ENCODE data around the gene IRF4.

Gene IRF4

GRCh38 chr6:353642-354614 lies 37.6 kb upstream of the IRF4 start:
- TF ChIP-seq, protein P1, sequence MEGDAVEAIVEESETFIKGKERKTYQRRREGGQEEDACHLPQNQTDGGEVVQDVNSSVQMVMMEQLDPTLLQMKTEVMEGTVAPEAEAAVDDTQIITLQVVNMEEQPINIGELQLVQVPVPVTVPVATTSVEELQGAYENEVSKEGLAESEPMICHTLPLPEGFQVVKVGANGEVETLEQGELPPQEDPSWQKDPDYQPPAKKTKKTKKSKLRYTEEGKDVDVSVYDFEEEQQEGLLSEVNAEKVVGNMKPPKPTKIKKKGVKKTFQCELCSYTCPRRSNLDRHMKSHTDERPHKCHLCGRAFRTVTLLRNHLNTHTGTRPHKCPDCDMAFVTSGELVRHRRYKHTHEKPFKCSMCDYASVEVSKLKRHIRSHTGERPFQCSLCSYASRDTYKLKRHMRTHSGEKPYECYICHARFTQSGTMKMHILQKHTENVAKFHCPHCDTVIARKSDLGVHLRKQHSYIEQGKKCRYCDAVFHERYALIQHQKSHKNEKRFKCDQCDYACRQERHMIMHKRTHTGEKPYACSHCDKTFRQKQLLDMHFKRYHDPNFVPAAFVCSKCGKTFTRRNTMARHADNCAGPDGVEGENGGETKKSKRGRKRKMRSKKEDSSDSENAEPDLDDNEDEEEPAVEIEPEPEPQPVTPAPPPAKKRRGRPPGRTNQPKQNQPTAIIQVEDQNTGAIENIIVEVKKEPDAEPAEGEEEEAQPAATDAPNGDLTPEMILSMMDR (IDR thresholded peaks at IDR 0.05; ENCODE audit: low read depth, low read length, missing control alignments) = no peak
- no peak overlapping the region for H3K4me3 ChIP-seq (ENCODE audit: low read depth, low read length)
- DNase-seq (ENCODE audit: low read depth) = no peak
- in situ Hi-C loops (cut with HindIII; ENCODE audit: low sequenced_read_pairs) = no loop called here

- H3K4me3 ChIP-seq (ENCODE audit: low read depth, low read length) = no peak overlapping the region
- TF ChIP-seq, protein P1 (IDR thresholded peaks at IDR 0.05; ENCODE audit: low read depth, low read length, missing control alignments) = no peak
- in situ Hi-C loops (cut with HindIII; ENCODE audit: low sequenced_read_pairs) = no loop called here
- no peak for DNase-seq (ENCODE audit: low read depth)
Observed at GRCh38 chr6:354631-355280, 36.8 kb upstream of the IRF4 start.

- H3K4me3 ChIP-seq (ENCODE audit: low read depth, low read length) = no peak overlapping the region
- no peak for DNase-seq (ENCODE audit: low read depth)
- in situ Hi-C loops (cut with HindIII; ENCODE audit: low sequenced_read_pairs) = no loop called here
Observed at GRCh38 chr6:355373-356208, 36.0 kb upstream of the IRF4 start.

GRCh38 chr6:356828-357251 lies 34.7 kb upstream of the IRF4 start:
- DNase-seq (ENCODE audit: low read depth) = no peak
- in situ Hi-C loops (cut with HindIII; ENCODE audit: low sequenced_read_pairs) = no loop called here
- TF ChIP-seq, protein P1 (IDR thresholded peaks at IDR 0.05; ENCODE audit: low read depth, low read length, missing control alignments) = no peak
- H3K4me3 ChIP-seq (ENCODE audit: low read depth, low read length) = no peak overlapping the region

More at GRCh38 chr6:355373-356208, 36.0 kb upstream of the IRF4 start:
- TF ChIP-seq, protein P1 (IDR thresholded peaks at IDR 0.05; ENCODE audit: low read depth, low read length, missing control alignments) = no peak

- DNase-seq (ENCODE audit: low read depth) = no peak
- H3K4me3 ChIP-seq (ENCODE audit: low read depth, low read length) = no peak overlapping the region
- in situ Hi-C loops (cut with HindIII; ENCODE audit: low sequenced_read_pairs) = no loop called here
Observed at GRCh38 chr6:357261-357790, 34.2 kb upstream of the IRF4 start.

More at GRCh38 chr6:357261-357790, 34.2 kb upstream of the IRF4 start:
- TF ChIP-seq, protein P1 (IDR thresholded peaks at IDR 0.05; ENCODE audit: low read depth, low read length, missing control alignments) = no peak

Measured in astrocyte of the cerebellum (primary cell).